HEK293 (cell line): ENCODE measurements around the gene IRAK1BP1.

Experiments used
- PRDM6 ChIP-seq: fragments of 450-650 bp; formaldehyde crosslinking; IDR thresholded peaks from 2 replicates; pipeline ENCODE4 v1.5.1; 2017; ENCODE audit warnings: missing biosample characterization, missing genetic modification characterization
- ZNF366 ChIP-seq: fragments of 450-650 bp; formaldehyde crosslinking; conservative IDR thresholded peaks from 2 replicates; pipeline ENCODE4 v1.5.1; 2016; ENCODE audit warnings: missing biosample characterization, missing genetic modification characterization
- ZNF704 ChIP-seq: fragments of 450-650 bp; formaldehyde crosslinking; IDR thresholded peaks from 2 replicates; pipeline ENCODE4 v1.5.1; 2016; ENCODE audit warnings: missing biosample characterization, missing genetic modification characterization

GRCh38 chr6:78835817-78836216, 31.5 kb upstream of the IRAK1BP1 start:
- TF ChIP-seq PRDM6 (tag by site-specific recombination) (no peak), ZNF704 (no peak), ZNF366 (tag by site-specific recombination) (no peak)
